CD1c-positive myeloid dendritic cell (primary cell): ENCODE results near the gene SUCNR1.
"Not testable (repeated sequence)": the region's sequence is repeated elsewhere in the genome, so short reads cannot be mapped to it uniquely, and the experiment has no call there.

ENCODE experiments used
- DNase-seq: peaks from one replicate; pipeline ENCODE4 v3.0.0-alpha.2; 2016; ENCODE audit errors: extremely low spot score

SUCNR1 gene

GRCh38 chr3:151871639-151872468 lies 1.6 kb upstream of the SUCNR1 start:
- DNase-seq, result peak; percentile 94

- peak; percentile 63 for DNase-seq
Observed at GRCh38 chr3:151874079-151874478, 636 bp downstream of the SUCNR1 start.

GRCh38 chr3:151875759-151876158 lies 2.3 kb downstream of the SUCNR1 start:
- DNase-seq, result peak; percentile 80

DNA sequence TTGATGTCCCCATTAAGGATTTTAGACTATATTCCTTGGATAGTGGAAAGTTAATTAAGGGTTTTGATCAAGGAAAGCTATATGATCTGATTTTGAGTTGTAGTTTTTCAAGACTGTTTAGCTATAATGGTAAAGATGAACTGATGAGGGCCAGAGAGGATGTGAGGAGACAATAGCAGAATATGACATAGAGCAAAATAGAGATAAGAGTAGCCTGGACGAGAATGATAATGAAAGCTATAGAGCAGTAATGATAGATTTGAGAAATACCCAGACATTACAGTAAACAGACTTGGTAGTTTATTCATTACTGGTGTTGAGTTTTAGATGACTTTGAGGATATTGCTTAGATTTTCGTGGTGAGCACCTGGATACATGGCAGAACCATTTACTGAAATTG lies 3.8 kb downstream of the SUCNR1 start:
- DNase-seq, result no peak

- no peak for DNase-seq
Observed at GRCh38 chr3:151878465-151878864, 5.0 kb downstream of the SUCNR1 start.

DNA sequence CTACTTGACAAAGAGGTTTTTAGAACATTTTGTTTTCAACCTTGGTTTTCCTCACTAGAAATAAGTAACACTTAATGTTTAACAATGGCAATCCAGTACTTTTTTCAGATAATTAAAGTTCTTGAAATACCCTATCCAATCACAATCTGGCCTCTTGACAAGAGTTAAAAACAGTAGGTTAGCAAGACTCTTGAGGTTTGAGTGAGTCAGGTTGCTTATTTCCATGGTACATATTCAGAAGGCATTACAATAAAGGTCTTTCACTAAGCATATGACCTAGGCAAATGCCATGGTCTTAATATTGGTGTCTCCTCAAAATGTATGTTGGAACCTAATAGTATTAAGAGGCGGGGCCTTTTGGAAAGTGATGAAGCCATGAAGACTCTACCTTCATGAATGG lies 5.6 kb downstream of the SUCNR1 start:
- DNase-seq, result no peak

DNA sequence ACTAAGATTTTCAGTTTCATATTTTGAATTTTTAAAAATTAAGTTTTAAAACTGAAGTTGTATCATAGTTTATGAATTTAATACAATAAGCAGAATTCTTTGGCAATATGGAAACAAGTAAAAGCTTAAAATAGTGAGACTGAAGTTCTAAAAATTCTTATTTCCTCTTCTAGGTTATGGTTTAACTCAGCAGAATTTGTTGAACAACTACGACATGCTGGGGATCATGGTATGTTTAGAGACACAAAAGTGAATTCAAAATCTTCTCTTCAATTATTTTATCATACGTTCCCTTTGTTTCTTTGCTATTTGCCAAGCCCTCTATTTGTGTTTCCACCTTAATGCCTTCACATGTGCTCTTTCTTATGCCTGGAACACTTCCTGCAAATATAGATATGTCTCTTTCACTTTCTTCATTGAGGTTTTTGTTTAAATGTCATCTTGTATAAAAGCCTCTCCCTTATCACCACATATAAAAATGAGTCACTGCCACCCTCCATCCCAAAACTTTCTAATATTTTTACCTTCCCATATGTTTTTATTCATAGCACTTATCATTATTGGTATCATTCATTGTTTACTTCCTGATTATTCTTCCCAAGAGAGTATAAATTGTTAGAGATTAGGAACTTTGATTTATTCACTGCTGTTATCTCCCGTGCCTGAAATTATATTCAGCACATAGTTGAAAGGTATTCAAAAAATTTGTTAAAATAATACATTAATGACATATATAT lies 6.4 kb downstream of the SUCNR1 start:
- peak; percentile 58 for DNase-seq

- DNase-seq, result no peak
Observed at GRCh38 chr3:151880416-151880690, 6.9 kb downstream of the SUCNR1 start.

DNA sequence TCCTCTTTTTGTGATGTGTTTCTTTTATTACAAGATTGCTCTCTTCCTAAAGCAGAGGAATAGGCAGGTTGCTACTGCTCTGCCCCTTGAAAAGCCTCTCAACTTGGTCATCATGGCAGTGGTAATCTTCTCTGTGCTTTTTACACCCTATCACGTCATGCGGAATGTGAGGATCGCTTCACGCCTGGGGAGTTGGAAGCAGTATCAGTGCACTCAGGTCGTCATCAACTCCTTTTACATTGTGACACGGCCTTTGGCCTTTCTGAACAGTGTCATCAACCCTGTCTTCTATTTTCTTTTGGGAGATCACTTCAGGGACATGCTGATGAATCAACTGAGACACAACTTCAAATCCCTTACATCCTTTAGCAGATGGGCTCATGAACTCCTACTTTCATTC lies 7.7 kb downstream of the SUCNR1 start:
- DNase-seq, result no peak

GRCh38 chr3:151885397-151885796 lies 12.0 kb downstream of the SUCNR1 start:
- DNase-seq, result not testable (repeated sequence)

GRCh38 chr3:151887450-151888211 lies 14.2 kb downstream of the SUCNR1 start:
- DNase-seq, result not testable (repeated sequence)

DNA sequence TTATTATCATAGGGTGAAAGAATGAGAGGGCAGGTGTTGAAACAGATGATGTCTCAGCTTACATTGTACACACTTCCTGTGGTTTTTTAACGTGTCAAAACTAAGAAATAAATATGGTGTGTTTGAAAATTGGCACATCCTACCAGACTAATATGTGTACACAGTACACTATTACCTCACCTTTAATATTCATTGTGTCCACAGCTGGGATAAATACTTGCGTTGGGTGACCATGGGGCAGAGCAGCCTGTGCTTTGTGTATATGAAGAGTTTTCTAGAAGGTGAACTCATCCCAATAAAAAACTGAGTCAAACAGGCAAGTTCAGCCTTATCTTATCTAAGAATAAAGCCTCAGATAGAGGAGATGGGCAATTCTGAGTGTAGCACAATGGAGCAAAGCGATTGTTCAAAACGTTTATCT lies 17.3 kb downstream of the SUCNR1 start:
- no peak for DNase-seq

- DNase-seq, result no peak
Observed at GRCh38 chr3:151891721-151892120, 18.3 kb downstream of the SUCNR1 start.

- no peak for DNase-seq
Observed at GRCh38 chr3:151894219-151894618, 20.8 kb downstream of the SUCNR1 start.

DNA sequence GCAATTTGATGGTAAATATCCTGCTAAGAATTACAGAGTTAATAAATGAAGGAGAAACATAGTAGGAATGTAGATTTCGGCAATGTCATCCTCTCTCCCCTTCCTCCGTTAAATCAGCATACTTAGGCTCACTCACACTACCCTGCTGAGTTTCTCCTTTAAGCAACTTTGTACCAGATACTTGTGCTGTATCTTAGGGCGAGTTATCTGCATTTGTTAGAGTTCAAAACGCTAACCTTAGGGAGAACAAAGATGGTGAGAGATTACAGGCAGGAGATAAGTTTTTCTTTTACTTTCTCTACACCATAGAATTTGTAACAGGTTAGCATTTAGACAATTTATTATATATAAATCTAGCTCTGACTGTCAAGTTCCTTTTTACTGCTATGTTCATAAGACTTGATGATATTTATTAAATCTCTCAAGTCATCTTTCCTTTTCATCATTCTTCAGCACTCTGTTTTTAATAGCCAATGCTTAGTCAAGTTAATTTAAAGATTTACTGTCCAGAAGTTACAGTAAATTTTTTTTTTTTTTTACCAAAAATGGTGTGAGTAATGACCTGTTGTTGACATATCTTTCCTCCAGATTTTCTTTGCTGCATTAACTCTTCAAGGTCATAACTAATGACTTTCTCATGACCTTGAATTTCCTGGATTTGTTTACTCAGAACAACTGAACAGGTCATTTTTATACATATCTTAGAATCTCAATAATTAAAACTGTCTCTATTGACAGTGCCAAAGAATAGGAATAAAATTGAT lies 22.2 kb downstream of the SUCNR1 start:
- DNase-seq, result no peak

- no peak for DNase-seq
Observed at GRCh38 chr3:151896246-151897012, 23.0 kb downstream of the SUCNR1 start.

DNA sequence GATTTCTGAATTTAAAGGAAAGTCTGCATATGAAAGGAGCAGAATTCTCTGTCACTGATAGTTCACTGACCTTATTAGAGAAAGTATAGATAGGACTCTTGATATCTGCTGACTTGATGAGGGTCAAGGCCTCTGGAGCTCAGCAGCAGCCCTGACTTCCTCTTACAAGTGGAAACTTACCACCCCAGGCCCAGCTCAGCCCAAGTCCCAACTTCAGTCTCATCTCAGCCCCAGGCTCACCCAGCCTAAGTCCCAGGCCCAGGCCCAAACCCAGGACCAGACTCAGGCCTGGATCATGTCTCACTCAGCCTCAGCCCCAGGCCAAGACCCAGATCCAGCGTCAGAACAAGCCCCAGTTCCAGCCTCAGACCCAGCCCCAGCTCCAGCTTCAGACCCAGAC lies 24.7 kb downstream of the SUCNR1 start:
- not testable (repeated sequence) for DNase-seq

DNA sequence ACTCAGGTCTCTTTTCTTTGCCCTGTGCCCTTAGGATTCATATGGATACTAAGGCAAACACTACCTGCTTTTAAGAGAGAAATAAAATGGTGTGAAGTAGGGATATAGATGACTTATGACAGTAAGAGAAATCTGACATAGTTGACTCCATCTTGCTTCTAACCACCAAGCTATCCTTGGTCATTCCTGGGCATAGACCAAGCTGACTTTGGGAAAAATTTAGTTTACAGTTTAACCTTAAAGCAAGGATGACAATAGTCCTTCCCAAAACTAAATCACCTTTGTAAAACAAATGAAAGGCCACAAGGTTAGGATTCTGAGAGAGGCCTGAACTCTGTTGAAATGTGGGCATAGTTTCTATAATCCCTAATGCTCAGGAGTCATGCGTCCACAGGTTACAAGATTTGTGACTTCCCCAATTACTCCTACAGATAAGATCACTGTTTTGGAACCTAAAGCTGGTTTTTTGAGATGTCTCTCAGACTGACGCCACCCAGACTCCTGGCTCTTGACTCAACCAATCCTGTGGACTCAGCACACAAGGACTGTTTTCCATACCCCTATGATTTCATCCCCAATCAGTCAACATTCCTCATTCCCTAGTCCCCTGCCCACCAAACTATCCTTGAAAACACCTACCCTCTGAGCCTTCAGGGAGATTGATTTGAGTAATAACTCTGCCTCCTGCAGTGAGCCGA lies 25.3 kb downstream of the SUCNR1 start:
- peak; percentile 18 for DNase-seq

- DNase-seq, result no peak
Observed at GRCh38 chr3:151899996-151900395, 26.6 kb downstream of the SUCNR1 start.

DNA sequence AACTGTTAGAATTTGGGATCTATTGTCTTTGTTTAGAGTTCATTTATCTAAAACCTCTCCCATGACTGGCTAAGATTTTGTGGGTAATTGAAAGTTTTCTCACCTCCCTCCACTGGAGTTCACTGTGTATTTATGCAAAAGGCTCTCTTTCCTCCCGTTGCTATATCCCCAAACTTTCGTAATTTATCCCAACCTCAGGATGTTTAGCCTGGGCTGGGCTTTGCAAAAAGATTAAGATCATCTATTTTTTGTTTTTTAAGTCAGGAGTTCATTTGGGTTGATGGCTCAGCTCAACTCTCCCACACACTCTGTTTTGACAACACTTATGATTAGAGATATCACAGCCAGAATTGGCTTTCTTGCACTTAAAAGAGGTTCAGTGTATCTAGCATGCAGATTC lies 27.0 kb downstream of the SUCNR1 start:
- DNase-seq, result no peak
